Measurements from ENCODE around the gene FGF9. TPM values are rescaled to one million over a fixed set of nuclear protein-coding genes. Genes with fewer than 3 reads are reported as not detected.

FGF9 gene
- polyA plus RNA-seq, 1 donor, result 23.6 TPM

DNA sequence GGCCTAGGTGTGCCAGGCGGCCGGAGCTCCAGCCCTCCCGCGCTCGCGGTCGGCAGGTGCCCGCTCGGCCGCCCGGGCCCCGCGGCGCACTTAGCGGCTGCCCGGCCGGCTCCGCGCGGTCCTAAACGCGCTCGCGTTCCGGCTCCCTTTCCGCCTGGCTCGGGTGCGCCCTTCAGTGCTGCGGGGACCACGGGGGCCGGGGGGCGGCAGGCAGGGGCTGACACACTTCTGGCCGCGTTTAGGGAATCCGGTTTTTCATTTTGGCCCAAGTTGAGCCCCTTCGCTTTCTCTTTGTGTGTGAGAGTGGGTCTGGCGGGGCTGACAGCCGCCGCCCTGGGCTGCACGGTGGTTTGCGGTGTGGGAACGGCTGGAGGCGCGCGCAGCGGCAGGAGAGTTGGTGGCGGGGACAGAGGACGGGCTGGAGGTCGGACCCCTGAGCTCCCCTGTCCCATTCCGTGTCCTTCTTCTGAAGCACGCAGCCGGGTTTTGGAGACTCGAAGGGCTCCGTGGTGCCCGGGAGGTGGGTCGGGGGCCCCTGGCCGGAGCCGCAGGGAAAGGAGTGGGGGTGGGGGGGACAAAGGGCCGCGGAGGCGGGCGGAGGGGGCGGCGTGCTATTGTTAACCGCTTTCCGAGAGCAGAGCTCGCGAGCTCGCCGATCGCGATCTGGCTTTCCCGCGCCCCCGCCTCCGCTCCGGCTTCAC is 3.1 kb downstream of the FGF9 start:
- DNase-seq, result no peak

DNA sequence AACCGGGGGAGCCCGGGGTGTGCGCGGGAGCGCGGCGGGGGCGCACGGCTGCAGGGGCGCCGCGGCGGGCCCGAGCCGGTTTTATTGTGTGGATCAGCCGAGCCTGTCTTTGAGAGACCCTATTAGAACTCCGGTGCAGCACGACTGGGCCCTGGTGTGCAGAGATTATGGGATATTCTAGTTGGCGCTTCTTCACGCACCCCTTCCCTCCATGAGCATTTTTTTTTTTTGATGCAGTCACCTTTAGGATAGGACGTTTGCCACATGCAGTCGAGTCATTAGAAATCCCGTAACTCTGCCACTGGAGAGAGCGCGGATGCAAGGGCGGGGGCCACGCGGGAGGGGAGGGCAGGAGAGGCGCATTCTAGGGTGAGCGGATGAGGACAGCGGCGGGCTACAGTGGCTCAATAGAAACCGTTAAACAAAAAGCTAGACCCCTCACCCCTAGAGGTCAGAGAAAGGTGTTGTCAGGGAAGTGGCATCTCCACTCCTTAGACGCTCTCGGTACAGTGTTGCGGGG is 3.7 kb downstream of the FGF9 start:
- no peak for DNase-seq

DNA sequence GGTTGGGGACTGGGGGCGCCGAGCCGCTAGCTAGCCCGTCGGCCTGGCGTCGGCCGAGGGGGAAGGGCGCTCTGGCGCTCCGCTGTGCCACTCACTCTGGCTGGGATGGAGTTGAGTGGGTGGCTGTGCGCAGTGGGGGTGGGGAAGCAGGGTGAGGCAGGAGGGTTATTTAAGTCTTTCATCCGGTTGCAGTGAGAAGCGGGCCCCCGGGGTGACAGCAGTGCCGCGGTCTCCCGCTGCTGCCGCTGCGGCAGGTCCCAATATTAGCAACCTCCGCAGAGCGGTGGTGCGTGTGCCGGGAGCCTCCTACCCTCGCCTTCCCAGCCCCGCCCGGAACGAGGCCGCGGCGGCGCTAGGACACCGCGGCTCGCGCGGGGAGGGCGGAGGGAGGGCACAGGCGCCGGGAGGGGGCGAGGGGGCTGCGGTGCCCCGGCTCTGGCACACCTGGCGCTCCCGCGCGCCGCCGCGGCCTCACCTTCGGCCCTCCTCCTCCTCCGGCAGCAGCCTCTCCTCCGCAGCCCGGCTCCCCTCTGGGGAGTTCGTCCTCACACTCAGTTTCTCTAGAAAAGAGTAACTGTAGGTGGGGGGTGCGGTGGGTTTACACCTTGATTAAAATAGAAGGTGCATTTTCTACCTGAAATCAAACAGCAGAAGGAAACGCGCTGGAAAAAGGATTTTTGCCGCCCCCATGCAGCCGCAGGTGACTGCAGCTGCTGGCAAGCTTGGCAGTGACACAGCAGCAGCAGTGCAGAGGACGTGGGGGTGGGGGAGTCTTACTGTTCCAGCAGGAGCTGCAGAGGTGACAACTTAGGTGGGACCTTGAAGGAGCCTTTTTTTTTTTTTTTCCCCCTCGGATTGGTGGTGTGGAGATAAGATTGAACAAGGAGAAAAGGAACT is 4.5 kb downstream of the FGF9 start:
- no peak for DNase-seq

DNA sequence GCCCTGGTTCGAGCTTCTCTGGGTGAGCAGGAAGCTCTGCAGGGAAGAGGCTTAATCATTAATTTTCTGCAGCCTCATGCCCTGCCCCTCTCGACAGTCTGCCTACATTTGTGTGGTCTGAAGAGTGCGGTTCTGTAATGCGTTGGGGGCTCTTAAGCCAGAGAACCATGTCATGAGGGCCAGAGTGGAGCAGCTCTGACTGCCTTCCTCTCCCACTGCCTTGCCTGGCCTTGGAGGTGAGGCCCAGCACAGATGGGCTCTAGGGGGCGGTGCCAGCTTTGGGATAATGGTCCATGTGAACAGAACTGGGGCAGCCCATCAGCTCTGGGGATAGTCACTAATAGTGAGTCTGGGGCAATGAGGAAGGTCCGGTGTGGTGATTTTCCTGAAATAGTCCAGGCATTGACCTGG is 5.7 kb downstream of the FGF9 start:
- no peak for DNase-seq

DNA sequence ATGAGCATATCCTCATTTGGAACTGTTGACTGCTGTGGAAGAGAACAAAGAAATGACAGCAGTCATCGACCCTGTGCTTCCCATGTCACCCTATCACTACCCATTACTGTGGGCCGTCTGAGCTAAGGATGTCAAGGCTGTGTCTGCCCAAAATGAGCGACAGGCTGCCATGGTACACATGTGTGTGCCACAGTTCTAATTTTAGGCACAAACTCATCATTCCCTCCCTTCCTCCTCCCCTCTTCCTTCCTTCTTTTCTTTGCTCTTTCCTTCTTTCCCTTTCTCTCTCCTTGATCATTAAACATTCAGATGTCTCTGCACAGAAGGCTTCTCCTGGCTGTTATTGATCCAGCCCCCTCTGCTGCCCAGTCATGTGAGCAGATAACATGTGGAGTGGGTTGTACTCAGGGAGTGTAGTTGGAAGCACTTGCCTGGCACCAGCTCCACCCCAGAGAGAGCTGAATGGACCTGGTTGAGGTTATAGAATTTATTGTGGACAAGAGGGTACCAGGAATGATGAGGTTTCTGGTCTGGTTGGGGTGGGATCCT is 6.3 kb downstream of the FGF9 start:
- no peak for DNase-seq

DNA sequence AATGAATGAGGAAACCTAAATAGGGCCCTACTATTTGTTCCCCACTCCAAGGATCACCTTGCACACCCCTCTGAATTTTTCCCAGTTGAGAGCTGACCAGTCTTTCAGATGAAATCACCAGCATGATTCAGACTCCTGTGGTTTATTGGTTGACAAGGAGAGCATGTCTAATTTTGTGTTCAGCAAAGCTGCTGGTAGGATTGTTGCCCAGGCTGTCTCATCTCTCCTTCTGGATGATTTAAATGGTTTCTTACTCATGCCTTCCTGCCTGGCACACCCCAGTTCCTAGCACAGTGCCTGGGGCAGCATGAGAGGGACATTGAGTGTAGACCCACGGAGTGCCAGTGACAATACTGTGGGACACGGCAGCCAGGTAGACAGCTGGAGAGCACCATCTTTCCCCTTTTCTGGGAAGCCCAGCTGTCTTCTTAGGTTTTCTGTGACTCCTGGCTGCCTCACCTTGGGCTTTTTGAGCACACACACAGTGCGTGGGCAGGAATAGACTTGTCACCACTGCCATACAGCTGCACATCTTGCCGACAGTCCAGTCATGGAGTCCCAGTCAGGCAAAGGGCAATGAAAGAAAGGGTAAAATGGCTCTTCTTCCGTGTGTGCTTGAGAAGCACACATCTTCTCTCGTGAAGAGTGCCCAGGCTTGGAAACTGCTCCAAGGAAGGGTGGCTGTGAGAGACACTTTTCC is 12.3 kb downstream of the FGF9 start:
- no peak for DNase-seq

DNA sequence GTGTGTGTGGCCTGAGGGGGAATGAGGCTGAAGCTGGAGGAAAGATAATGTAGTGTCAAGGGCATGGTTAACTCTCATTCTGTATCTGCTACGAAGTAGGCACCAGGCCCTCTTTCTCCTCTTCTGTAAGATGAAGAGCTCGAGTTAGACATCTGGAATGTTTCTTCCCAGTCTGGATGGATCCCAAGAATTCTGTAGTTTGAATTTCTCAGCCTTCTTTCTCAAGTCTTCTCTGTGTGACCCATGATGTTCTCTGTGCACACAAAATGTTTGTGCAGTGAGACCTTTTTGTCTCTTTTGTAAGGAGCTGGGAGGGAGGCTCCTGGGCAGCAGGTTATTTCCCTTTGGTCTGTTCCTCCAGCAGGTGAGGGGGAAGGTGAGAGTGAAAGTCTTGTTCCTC is 13.7 kb downstream of the FGF9 start:
- no peak for DNase-seq

DNA sequence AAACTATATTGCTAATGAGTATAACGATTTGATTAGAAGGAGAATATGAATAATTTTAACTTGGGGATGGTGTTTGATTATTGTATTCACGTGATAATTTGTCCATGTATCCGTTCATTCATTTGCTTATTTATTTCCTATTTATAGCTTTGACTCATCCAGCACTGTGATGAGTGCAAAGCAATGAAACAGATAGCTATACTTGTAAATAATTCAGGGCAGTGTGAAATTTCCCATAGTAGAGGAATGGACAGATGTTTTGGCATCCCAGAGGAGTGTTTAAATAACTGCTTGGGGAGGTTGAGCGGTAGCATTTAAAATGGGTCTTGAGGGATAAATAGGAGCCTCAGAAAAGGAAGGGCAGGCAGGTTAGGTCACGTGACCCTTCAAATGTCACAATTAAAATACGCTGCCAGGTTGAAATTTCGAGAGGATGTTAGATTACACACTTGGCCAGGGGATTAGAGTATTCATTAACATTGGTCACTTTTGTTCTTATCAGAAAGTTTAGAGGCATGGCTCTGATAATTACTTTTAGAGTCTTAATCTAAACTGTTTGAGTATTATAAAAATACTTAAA is 14.7 kb downstream of the FGF9 start:
- DNase-seq, result no peak

DNA sequence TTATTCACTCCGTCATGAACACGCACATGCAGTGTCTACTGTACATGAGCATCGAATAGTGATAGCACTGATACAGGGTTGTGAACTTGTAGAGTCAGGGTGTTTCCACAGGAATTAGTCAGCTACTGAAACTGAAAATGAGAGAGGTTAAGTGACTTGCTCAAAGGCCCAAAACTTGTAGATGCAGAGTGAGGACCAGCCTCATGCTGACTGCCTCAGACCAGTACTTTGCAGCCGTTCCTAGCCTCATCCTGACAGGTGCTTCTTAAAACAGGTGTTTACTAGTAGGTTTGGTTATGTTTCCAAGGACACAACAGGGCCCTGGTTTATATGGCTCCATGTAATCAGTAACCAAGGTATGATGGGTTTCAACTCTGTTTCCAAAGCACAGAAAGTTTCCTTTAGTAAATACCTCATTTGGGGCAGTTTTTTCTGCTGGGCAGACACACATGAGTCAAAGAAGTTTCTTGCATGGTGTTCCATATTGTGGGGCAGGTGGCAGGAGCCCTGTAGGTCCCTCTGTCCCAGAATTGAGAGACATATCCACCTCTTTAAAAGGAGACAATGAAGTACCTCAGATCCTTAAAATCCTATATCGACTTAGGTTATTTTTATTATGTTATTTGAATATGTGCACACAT is 16.0 kb downstream of the FGF9 start:
- no peak for DNase-seq

DNA sequence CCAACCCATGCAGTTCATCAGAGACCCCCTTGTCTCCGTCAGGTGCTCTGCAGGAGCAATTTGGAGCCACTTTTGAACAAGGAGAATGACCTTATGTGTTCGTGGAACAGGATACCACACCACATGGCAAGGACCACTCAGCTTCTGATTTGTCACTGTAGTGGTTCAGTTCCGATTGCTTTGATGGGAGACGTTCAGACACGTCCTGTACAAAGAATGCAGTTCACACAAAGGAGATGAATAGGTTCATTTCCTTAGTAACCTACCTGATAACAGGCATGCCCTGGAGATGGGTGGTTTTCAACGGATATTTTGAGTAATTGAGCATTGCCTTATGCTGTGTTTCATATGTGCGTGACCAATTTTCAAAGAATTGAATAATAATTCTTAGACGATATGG is 17.2 kb downstream of the FGF9 start:
- DNase-seq, result no peak

DNA sequence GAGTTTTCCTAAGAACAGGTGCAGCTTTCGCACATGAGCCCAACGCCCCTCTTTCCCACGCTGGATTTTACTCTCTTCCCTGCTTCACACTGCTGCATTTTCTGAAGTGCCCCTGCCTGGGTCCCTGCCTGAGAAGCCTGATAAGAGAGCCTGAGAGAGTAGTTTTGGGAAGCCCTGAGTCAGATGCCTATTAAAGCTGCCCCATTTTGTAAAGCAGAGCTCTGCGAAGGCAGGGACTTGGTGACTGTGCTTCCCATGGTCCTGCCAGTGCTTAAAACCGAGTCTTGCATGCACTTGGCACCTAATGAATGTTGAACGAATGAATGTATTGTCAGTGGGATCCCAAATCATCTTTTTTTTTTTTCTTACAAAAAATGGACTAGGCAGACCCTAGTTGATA is 18.2 kb downstream of the FGF9 start:
- DNase-seq, result no peak

DNA sequence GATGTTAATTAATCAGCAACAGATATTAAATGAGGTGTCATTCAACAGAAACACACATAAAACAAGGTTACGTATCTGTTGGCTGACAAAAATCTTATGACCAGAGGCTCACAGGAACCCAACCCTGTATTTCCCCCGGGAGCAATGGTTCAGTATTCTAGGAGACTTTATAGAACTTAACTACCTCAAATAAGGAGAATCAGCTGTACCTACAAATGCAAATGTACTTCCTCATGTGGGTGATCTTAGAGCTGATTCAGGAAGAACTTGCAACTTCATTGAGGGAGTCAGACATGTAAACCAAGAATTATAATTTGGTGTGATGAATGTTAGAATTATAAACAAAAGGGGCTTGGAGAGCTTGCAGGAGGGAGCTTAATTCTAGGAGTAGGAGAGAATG is 20.1 kb downstream of the FGF9 start:
- no peak for DNase-seq

DNA sequence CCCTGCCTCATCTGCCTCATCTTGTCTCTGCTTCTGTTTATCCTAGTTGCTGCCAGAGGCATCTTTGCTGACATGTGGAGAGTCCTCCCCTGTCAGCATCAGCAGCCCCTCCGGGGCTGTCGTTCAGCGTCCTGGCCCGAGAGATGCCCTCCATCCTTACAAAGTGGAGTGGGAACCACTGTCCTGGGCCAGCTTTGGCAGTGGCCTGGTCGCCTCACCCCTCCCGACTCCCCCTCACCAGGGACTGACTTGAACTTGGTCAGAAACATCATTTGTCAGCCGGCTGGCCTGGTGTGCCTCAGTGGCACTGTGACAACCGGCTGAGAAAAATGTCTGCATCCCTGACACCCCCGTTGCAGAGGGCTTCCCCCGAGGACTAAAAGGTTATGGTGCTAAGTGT is 20.6 kb downstream of the FGF9 start:
- no peak for DNase-seq

DNA sequence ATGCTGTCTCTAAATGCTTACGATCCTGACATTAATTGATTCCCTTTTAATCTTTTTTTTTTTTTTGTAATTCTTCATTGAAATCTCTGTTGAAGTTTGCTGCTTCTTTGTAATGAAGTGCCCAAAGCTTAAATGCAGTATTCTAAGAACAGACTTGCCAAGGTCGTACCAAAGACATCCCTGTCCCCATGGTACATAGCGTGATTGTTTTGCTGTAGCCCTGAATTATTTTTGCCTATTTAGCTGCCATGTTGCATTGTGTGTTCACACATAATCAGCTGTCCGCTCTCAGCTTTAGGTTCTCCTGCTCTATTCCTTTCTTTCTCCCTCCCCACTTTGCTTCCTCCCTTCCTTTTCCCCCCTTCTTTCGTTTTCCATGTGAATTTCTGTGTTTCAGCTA is 21.1 kb downstream of the FGF9 start:
- DNase-seq, result no peak

DNA sequence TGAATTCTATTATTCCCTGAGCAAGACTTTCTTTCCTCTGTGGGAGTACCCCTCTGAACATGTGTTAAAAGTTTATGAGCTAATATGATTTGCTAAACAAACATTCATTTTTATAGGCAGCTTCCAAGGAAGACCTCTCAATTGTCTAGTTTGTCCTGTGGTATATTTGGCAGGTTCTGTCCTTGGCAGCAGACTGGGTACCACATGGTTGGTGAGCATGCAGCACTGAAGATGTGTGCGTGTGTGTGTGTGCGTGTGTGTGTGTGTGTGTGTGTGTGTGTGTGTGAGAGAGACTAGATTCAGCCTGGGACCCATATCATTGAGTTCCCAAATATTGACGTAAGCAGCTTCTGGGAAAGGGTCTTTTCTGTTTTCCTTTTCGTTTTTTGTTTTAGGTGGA is 24.0 kb downstream of the FGF9 start:
- no peak for DNase-seq

DNA sequence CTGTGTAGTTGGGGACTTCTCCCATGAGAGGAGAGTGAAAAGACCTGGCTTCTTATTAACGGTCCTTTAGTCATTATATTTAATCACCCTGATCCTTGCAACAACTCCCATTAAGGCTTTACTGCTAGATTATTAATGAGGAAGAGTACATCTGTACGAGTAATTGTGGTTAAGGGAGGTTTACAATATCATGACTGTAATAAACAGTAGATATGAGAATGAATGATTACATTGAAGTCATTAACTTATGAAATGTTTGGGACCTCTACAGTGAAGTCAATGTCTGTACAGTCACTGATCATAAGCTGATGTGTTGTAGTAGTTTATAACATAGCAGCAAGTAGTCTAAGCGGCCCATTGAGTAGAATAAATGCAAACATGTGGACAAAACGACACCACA is 24.7 kb downstream of the FGF9 start:
- DNase-seq, result no peak

DNA sequence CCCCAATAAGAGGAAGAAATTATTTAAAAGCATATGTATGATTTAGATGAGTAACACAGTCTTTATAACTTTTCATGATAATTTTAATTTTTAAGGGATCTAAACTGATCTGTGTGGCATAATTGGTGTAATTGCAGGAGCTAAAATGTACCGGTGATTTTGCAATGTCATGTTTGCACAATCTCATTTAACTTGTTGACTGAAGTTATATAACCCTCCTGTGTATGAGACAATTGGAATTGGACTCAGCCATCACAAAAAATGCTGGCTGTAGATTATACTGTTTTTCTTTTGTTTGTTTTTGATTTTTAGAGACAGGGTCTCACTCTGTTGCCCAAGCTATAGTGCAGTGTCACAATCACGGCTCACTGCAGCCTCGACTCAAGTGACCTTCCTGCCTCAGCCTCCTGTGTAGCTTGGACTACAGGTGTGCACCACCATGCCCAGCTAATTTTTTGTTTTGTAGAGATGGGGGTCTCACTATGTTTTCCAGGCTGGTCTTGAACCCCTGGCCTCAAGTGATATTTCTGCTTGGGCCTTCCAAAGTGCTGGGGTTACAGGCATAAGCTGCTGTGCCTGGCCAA is 26.1 kb downstream of the FGF9 start:
- DNase-seq, result no peak

DNA sequence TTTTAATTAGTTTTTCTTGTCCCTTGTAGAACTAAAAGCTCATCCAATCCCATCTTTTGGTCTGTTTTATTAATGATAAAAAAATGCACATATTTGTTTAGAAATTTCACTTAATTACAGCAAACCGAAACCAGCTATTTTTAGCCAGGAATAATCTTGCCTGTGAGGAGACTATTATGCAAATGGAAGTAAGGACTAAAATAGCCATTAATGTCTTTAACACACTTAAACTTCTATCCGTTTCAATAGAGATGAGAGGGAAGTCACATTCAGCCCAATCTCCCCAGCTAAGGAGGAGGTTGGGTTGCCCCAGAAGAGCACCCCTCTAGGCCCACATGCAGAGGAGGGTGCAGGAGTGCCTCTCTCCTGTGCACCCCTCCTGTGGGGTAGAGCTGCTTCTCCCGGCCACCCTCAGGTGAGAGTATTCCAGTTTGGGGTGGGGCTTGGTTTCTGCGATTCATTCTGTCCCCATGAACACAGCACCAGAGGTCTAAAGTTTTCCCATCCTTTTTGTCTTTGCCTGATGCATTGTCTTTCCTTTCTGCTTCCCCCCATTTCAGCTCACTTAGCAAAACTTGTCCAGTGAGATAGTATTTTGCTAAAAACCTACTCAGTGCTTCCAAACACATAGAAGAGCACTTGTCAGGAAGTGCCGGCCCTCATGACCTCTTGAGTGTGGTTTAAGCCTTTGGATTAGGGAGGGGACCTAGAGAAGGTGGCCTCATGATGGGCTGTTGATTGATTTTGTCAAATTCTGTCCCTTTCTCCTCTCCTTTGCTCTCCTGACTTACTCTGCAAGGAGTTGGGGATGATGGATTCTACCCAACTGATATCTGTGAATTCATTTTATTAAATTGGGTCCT is 28.2 kb downstream of the FGF9 start:
- no peak for DNase-seq

DNA sequence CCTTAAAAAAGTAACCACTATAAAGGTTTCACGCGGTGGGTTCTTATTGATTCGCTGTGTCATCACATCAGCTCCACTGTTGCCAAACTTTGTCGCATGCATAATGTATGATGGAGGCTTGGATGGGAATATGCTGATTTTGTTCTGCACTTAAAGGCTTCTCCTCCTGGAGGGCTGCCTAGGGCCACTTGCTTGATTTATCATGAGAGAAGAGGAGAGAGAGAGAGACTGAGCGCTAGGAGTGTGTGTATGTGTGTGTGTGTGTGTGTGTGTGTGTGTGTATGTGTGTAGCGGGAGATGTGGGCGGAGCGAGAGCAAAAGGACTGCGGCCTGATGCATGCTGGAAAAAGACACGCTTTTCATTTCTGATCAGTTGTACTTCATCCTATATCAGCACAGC is 30.6 kb downstream of the FGF9 start:
- no peak for DNase-seq

DNA sequence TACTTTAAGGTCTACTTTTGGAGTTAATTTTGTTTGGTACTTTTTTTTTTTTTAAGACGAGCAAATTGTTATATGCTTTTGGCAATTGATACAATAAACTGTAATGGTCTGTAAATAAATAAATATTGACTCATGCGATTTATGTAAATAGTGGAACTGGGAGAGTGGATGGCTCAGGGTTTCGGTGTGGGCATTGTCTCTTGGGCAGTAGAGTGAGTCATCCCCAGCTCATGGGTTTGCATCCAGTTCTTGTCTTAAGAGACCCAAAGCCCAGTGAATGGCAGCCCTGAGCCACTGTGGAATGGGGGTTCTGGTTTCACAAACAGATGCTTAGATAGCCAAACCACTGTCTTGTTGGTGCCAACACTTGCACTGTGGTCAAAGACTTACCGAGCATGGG is 33.0 kb downstream of the FGF9 start:
- DNase-seq, result no peak
